ENCODE data around the gene PITPNM3. TPM values are rescaled to one million over a fixed set of nuclear protein-coding genes. Genes with fewer than 3 reads are reported as not detected.

PITPNM3 gene
- total and polyA plus RNA-seq, 11 donors: 0.16 to 1.7 (median 0.33) TPM

DNA sequence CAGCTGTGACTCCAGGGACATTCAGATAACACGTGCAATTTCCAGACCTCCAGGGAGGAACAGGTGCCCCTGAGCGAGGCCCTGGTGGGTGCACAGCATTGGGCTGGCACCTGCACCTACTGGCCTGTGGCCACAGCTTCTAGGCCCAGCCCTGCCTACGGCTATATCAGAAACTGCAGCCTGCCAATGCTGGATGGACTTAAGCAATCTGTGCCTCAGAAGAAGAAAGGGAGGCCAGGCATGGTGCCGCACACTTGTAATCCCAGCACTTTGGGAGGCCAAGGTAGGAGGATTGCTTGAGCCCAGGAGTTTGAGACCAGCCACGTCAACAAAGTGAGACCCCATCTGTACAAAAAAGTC lies 12.4 kb downstream of the PITPNM3 start:
- no peak for ATAC-seq
- TF ChIP-seq, protein P1, sequence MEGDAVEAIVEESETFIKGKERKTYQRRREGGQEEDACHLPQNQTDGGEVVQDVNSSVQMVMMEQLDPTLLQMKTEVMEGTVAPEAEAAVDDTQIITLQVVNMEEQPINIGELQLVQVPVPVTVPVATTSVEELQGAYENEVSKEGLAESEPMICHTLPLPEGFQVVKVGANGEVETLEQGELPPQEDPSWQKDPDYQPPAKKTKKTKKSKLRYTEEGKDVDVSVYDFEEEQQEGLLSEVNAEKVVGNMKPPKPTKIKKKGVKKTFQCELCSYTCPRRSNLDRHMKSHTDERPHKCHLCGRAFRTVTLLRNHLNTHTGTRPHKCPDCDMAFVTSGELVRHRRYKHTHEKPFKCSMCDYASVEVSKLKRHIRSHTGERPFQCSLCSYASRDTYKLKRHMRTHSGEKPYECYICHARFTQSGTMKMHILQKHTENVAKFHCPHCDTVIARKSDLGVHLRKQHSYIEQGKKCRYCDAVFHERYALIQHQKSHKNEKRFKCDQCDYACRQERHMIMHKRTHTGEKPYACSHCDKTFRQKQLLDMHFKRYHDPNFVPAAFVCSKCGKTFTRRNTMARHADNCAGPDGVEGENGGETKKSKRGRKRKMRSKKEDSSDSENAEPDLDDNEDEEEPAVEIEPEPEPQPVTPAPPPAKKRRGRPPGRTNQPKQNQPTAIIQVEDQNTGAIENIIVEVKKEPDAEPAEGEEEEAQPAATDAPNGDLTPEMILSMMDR (IDR thresholded peaks at IDR 0.05): no peak
- TF ChIP-seq POLR2A (IDR thresholded peaks at IDR 0.05): no peak

DNA sequence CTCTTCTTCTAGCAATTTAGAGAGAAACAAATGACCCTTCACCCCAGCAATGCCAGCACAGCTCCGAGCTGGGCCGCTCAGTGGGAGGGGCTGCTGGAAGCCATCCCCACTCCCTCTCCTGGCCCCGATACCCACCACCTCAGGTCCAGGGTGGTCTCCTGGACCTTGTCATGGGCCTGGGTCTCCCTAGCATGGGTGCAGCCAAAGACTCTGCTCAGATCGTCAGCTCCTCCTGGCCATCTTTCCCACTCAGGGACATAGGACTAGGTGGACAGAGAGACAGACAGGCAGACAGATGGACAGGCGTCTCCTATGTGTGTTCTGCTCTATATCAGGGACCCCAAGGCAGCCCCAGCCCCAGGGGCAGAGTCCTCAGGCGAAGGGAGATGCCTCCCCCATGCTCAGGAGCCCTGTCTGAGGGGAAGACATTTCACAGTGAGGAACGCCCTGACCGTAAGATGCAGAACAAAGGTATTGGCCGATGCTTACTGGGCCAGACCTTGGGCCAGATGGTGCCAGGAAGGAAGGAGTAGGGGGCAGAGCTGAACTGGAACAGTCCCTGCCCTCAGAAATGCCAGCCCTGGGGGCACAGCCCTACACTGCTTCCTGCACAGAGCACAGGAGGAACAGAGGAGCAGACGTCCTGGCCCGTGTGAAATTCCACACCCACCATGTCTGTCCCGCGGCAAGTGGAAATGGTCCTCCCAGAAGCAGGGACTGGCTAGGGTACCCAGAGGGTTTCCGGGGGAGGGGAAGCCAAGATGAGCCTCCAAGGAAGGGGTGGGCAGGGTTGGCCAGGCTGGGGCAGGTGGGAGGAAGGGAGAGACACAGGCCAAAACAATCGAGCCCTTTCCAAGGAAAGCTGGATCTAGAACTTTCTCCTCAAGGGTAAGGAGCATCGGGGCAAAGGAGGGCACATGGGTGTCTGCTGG lies 13.0 kb downstream of the PITPNM3 start:
- Histone ChIP-seq H3K36me3 (no peaks in the 10 kb centered on the region), H3K4me3 (no peak overlapping the region), H3K9me3 (peaks cover 0 to 13% (median 0%) of the 10 kb centered on the region in 12 donors), H3K27me3 (no peaks in the 10 kb centered on the region), H3K4me1 (peaks cover 0 to 4% (median 0%) of the 10 kb centered on the region in 12 donors), H3K27ac (no peak overlapping the region)
- ATAC-seq (peak in 1 of 4 donors; percentile 14), DNase-seq (peak in 2 of 5 donors; percentile 6 to 10)
- WGBS, 4 donors: 79 to 84% (median 81%) methylated on average over 15 to 16 of the region's 16 CpGs
- intact Hi-C loops (cut with DNase I): loop anchor here in 1 of 10 donors (10.0 kb wide), 1 partner anchor 69 kb away; no protein-coding TSS in a partner anchor
- no peak for TF ChIP-seq POLR2A (IDR thresholded peaks at IDR 0.05)
- TF ChIP-seq, protein P1 (IDR thresholded peaks at IDR 0.05): no peak

More for the DNA sequence above, 12.4 kb downstream of the PITPNM3 start:
- Histone ChIP-seq H3K4me3 (no peak overlapping the region), H3K27ac (no peak overlapping the region), H3K27me3 (no peaks in the 10 kb centered on the region), H3K36me3 (no peaks in the 10 kb centered on the region), H3K9me3 (peaks cover 0 to 10% (median 0%) of the 10 kb centered on the region in 12 donors), H3K4me1 (peaks cover 0 to 10% (median 6%) of the 10 kb centered on the region in 12 donors)
- DNase-seq: no peak
- WGBS, 4 donors: 76 to 97% (median 86%) methylated on average over 4 to 5 of the region's 5 CpGs
- intact Hi-C loops (cut with DNase I): loop anchor here in 1 of 10 donors (10.0 kb wide), 1 partner anchor 69 kb away; no protein-coding TSS in a partner anchor

DNA sequence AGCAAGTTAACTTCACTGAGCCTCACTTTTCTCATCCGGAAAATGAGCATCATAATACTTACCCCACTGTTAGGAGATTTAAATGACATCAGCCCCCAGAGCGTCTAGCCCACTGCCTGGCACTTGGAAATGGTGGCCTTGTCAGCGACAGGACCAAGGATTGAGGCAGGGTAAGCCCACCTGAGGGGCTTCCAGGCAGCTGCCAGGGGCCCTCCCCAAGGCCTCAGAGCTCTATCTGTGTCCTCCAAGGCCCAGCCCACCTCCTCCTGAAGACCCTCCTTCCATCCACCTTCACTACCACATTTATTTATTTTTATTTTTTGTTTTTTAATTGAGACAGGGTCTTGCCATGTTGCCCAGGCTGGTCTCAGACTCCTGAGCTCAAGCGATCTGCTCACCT lies 13.8 kb downstream of the PITPNM3 start:
- H3K4me1 ChIP-seq: no peaks in the 10 kb centered on the region
- peaks cover 0 to 13% (median 0%) of the 10 kb centered on the region in 12 donors for H3K9me3 ChIP-seq
- H3K4me3 ChIP-seq: no peak overlapping the region
- 86 to 96% (median 92%) methylated on average over 4 of the region's 4 CpGs for WGBS, 4 donors
- peak in 1 of 5 donors; percentile 5 for DNase-seq
- ATAC-seq: no peak
- TF ChIP-seq POLR2A (IDR thresholded peaks at IDR 0.05): no peak
- TF ChIP-seq, protein P1 (IDR thresholded peaks at IDR 0.05): no peak
- H3K27me3 ChIP-seq: no peaks in the 10 kb centered on the region
- no peaks in the 10 kb centered on the region for H3K36me3 ChIP-seq
- H3K27ac ChIP-seq: no peak overlapping the region
- intact Hi-C loops (cut with DNase I): loop anchor here in 1 of 10 donors (10.0 kb wide), 1 partner anchor 68 kb away; no protein-coding TSS in a partner anchor

DNA sequence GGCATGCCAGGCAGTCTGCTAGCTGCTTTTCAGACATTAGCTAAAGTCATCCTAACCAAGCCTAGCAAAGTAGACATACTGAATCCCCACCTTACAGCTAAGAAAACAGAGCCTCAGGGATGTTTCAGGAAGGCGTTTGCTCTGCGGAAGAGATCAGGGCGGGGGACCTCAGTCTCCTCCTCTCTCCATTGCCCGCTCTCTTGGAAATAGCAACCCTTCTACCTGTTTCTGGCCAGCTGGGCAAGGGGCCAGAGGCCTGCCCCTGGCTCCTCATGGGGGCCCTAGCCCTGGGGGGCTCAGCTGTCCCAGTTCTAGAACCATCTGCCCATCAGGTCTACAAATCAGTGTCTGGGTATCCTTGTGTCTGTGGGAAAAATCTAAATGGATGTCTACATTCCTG lies 14.5 kb downstream of the PITPNM3 start:
- WGBS, 4 donors: 84 to 91% (median 87%) methylated on average over 4 of the region's 4 CpGs
- Histone ChIP-seq H3K36me3 (no peaks in the 10 kb centered on the region), H3K4me1 (no peaks in the 10 kb centered on the region), H3K4me3 (no peak overlapping the region), H3K27ac (no peak overlapping the region), H3K27me3 (no peaks in the 10 kb centered on the region), H3K9me3 (peaks cover 0 to 13% (median 0%) of the 10 kb centered on the region in 12 donors)
- no peak for ATAC-seq
- no peak for TF ChIP-seq POLR2A (IDR thresholded peaks at IDR 0.05)
- TF ChIP-seq, protein P1 (IDR thresholded peaks at IDR 0.05): no peak
- intact Hi-C loops (cut with DNase I): loop anchor here in 1 of 10 donors (10.0 kb wide), 1 partner anchor 67 kb away; no protein-coding TSS in a partner anchor
- peak in 1 of 5 donors; percentile 7 for DNase-seq

All from heart left ventricle (tissue), 16 donors.